ENCODE measurements around the gene SUSD6. TPM values are rescaled to one million over a fixed set of nuclear protein-coding genes. Genes with fewer than 3 reads are reported as not detected.

The SUSD6 gene
- total and polyA plus RNA-seq, 12 donors: 5.9 to 46.3 (median 25.2) TPM

DNA sequence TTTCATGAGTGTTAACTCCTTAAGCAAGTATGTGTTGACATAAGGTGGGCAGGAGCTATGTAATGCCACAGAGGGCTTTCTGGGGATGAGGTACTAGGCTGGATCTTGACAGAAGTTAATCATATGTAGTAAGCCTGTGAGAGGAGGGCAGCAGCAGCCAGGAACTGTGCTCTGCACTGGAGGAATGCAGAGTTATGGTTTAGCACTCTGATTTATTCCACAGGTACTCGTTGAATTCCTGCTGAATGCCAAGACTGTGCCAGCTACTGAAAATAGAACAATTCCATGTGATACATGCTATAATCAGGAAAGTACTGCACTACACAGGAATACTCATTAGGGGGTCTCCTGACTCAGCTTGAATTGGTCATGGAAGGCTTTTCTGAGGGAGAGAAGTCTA lies 58.7 kb downstream of the SUSD6 start:
- Histone ChIP-seq H3K4me3 (no peak overlapping the region), H3K36me3 (no peaks in the 10 kb centered on the region), H3K9me3 (no peaks in the 10 kb centered on the region), H3K4me1 (peaks cover 43 to 100% (median 86%) of the 10 kb centered on the region in 9 donors), H3K27me3 (no peaks in the 10 kb centered on the region), H3K27ac (peak overlapping the region in 5 of 10 donors; percentile 10 to 71 (median 21))
- DNase-seq (no peak), ATAC-seq (peak in 2 of 8 donors; percentile 5 to 22)
- intact Hi-C loops (cut with DNase I): loop anchor here in 5 of 10 donors (5.0 to 10.0 kb wide), 3 partner anchors 38 to 58 kb away; partner anchors contain the start of gene SUSD6 (in 5 of the 5)
- TF ChIP-seq, protein P1, sequence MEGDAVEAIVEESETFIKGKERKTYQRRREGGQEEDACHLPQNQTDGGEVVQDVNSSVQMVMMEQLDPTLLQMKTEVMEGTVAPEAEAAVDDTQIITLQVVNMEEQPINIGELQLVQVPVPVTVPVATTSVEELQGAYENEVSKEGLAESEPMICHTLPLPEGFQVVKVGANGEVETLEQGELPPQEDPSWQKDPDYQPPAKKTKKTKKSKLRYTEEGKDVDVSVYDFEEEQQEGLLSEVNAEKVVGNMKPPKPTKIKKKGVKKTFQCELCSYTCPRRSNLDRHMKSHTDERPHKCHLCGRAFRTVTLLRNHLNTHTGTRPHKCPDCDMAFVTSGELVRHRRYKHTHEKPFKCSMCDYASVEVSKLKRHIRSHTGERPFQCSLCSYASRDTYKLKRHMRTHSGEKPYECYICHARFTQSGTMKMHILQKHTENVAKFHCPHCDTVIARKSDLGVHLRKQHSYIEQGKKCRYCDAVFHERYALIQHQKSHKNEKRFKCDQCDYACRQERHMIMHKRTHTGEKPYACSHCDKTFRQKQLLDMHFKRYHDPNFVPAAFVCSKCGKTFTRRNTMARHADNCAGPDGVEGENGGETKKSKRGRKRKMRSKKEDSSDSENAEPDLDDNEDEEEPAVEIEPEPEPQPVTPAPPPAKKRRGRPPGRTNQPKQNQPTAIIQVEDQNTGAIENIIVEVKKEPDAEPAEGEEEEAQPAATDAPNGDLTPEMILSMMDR (IDR thresholded peaks at IDR 0.05): no peak
- WGBS, 2 donors: 15 to 18% methylated on average over 1 of the region's 1 CpG

DNA sequence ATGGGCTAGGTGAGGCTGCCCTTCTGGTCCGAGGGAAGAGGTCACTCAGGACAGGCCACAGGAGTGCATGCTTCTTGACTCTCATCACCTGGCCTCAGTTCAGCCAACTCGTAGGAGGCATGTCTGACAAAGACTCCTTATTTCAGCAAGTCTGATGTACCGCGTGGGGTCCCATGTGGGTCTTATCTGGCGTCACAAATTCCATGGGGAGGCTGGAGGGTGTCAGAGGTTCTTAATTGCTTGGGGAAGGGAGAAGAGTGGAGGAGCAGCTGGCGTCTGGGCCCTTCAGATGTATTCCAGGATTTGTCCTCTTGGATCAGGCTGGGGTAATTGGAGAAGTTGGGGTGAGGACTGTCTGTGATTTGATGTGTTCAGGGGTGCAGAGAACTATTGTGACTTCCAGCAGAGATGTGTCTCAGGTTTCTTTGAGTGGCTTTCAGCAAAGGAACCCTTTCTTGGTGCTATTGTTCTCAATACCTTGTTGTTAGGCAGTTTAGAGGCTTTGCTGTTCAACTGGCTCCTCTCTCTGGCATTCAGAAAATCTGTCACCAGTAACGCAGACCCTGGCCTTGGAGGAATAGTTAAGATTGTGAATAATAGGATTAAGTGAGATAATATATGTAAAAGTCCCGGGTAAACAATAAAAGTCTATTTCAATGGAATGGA lies 60.1 kb downstream of the SUSD6 start:
- ATAC-seq (no peak), DNase-seq (no peak)
- Histone ChIP-seq H3K36me3 (no peaks in the 10 kb centered on the region), H3K4me1 (peaks cover 46 to 100% (median 83%) of the 10 kb centered on the region in 9 donors), H3K4me3 (no peak overlapping the region), H3K27me3 (no peaks in the 10 kb centered on the region), H3K27ac (peak overlapping the region in 1 of 10 donors; percentile 71), H3K9me3 (no peaks in the 10 kb centered on the region)
- intact Hi-C loops (cut with DNase I): loop anchor here in 5 of 10 donors (5.0 to 10.0 kb wide), 3 partner anchors 39 to 59 kb away; partner anchors contain the start of gene SUSD6 (in 5 of the 5)
- TF ChIP-seq, protein P1 (IDR thresholded peaks at IDR 0.05): no peak
- WGBS, 2 donors: 58 to 65% methylated on average over 8 of the region's 8 CpGs

DNA sequence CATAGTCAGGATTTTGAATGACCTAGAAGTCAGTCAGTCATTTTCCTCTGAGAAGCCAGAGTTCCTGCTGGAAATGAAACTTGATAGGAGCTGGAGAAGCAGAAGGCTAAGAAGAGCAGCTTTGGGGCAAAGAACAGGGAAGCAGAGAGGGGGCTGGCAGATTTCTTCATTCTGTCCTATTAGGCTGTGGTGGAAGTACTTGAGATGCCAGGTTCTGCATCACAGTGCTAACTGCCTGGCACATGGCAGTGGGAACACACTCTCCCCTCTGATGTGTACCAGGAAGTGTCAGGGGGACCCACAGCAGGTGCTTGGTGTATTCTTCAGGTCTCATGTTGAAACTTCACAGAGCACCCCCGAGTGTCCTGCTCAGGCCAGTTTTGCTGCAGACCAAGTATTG lies 61.0 kb downstream of the SUSD6 start:
- Histone ChIP-seq H3K36me3 (no peaks in the 10 kb centered on the region), H3K4me3 (no peak overlapping the region), H3K27me3 (no peaks in the 10 kb centered on the region), H3K4me1 (peaks cover 43 to 98% (median 80%) of the 10 kb centered on the region in 9 donors), H3K9me3 (no peaks in the 10 kb centered on the region), H3K27ac (peak overlapping the region in 7 of 10 donors; percentile 20 to 75 (median 70))
- peak in 2 of 8 donors; percentile 35 to 54 for ATAC-seq
- 63 to 88% methylated on average over 1 of the region's 1 CpG for WGBS, 2 donors
- intact Hi-C loops (cut with DNase I): loop anchor here in 5 of 10 donors (5.0 to 10.0 kb wide), 3 partner anchors 40 to 60 kb away; partner anchors contain the start of gene SUSD6 (in 5 of the 5)
- TF ChIP-seq, protein P1 (IDR thresholded peaks at IDR 0.05): no peak
- DNase-seq: no peak

- Histone ChIP-seq H3K4me3 (peak overlapping the region in 1 of 10 donors; percentile 35), H3K9me3 (no peaks in the 10 kb centered on the region), H3K27ac (peak overlapping the region in 9 of 10 donors; percentile 24 to 75 (median 70)), H3K36me3 (peaks cover 0 to 2% (median 0%) of the 10 kb centered on the region in 9 donors), H3K4me1 (peaks cover 43 to 98% (median 85%) of the 10 kb centered on the region in 9 donors), H3K27me3 (no peaks in the 10 kb centered on the region)
- intact Hi-C loops (cut with DNase I): loop anchor here in 5 of 10 donors (5.0 to 10.0 kb wide), 3 partner anchors 41 to 61 kb away; partner anchors contain the start of gene SUSD6 (in 5 of the 5)
- ATAC-seq: no peak
- DNase-seq: no peak
- TF ChIP-seq, protein P1 (IDR thresholded peaks at IDR 0.05): no peak
These were observed 61.7 kb downstream of the SUSD6 start for GRCh38 chr14:69673104-69673503.
